HEK293 (cell line): ENCODE measurements around the gene KDM4C.

Source experiments
- AEBP2 ChIP-seq: fragments of 450-650 bp; formaldehyde crosslinking; IDR thresholded peaks from 2 replicates; pipeline ENCODE4 v1.5.1; 2016; ENCODE audit warnings: missing biosample characterization, missing genetic modification characterization, borderline replicate concordance
- INSM2 ChIP-seq: fragments of 450-650 bp; formaldehyde crosslinking; IDR thresholded peaks from 2 replicates; pipeline ENCODE4 v1.5.1; 2016; ENCODE audit warnings: missing biosample characterization, missing genetic modification characterization
- KLF7 ChIP-seq: fragments of 450-650 bp; formaldehyde crosslinking; IDR thresholded peaks from 2 replicates; pipeline ENCODE4 v1.5.1; 2016; ENCODE audit warnings: missing biosample characterization, missing genetic modification characterization, borderline replicate concordance
- MYNN ChIP-seq: fragments of 450-650 bp; formaldehyde crosslinking; IDR thresholded peaks from 2 replicates; pipeline ENCODE4 v1.5.1; 2016; ENCODE audit warnings: missing biosample characterization, missing genetic modification characterization, borderline replicate concordance
- OSR2 ChIP-seq: fragments of 450-650 bp; formaldehyde crosslinking; IDR thresholded peaks from 2 replicates; pipeline ENCODE4 v1.5.1; 2016; ENCODE audit warnings: missing biosample characterization, missing genetic modification characterization
- OVOL3 ChIP-seq: fragments of 450-650 bp; formaldehyde crosslinking; IDR thresholded peaks from 2 replicates; pipeline ENCODE4 v1.5.1; 2016; ENCODE audit warnings: missing biosample characterization, missing genetic modification characterization
- PRDM6 ChIP-seq: fragments of 450-650 bp; formaldehyde crosslinking; IDR thresholded peaks from 2 replicates; pipeline ENCODE4 v1.5.1; 2017; ENCODE audit warnings: missing biosample characterization, missing genetic modification characterization
- SETDB1 ChIP-seq: IDR thresholded peaks from one replicate; pipeline ENCODE4 v1.6.1; 2017; ENCODE audit warnings: mild to moderate bottlenecking, low read length, moderate library complexity, mixed read lengths; ENCODE audit not compliant: insufficient read length
- TCF7L2 ChIP-seq: IDR thresholded peaks from 2 replicates; pipeline ENCODE4 v1.6.1; 2011; ENCODE audit warnings: low read depth, mild to moderate bottlenecking, inconsistent platforms, low read length, moderate library complexity, borderline replicate concordance
- ZBTB17 ChIP-seq: fragments of 450-650 bp; formaldehyde crosslinking; IDR thresholded peaks from 2 replicates; pipeline ENCODE4 v1.5.1; 2016; ENCODE audit warnings: missing biosample characterization, missing genetic modification characterization
- ZBTB21 ChIP-seq: fragments of 450-650 bp; formaldehyde crosslinking; IDR thresholded peaks from 2 replicates; pipeline ENCODE4 v1.5.1; 2017; ENCODE audit warnings: missing biosample characterization, missing genetic modification characterization
- ZEB2 ChIP-seq: fragments of 450-650 bp; formaldehyde crosslinking; IDR thresholded peaks from 2 replicates; pipeline ENCODE4 v1.5.1; 2016; ENCODE audit warnings: missing biosample characterization, missing genetic modification characterization
- ZFP37 ChIP-seq: fragments of 450-650 bp; formaldehyde crosslinking; IDR thresholded peaks from 2 replicates; pipeline ENCODE4 v1.5.1; 2016; ENCODE audit warnings: missing biosample characterization, missing genetic modification characterization
- ZNF114 ChIP-seq: fragments of 450-650 bp; formaldehyde crosslinking; IDR thresholded peaks from 2 replicates; pipeline ENCODE4 v1.5.0; 2017; ENCODE audit warnings: missing biosample characterization, missing genetic modification characterization
- ZNF121 ChIP-seq: fragments of 450-650 bp; formaldehyde crosslinking; IDR thresholded peaks from 2 replicates; pipeline ENCODE4 v1.5.1; 2016; ENCODE audit warnings: missing biosample characterization, missing genetic modification characterization
- ZNF335 ChIP-seq: fragments of 450-650 bp; formaldehyde crosslinking; conservative IDR thresholded peaks from 2 replicates; pipeline ENCODE4 v1.5.1; 2016; ENCODE audit warnings: missing biosample characterization, missing genetic modification characterization
- ZNF366 ChIP-seq: fragments of 450-650 bp; formaldehyde crosslinking; conservative IDR thresholded peaks from 2 replicates; pipeline ENCODE4 v1.5.1; 2016; ENCODE audit warnings: missing biosample characterization, missing genetic modification characterization
- ZNF37A ChIP-seq: fragments of 450-650 bp; IDR thresholded peaks from 2 replicates; pipeline ENCODE4 v1.5.1; 2018; ENCODE audit warnings: missing biosample characterization, missing genetic modification characterization
- ZNF518A ChIP-seq: fragments of 450-650 bp; formaldehyde crosslinking; conservative IDR thresholded peaks from 2 replicates; pipeline ENCODE4 v1.5.1; 2016; ENCODE audit warnings: low read depth, missing biosample characterization, missing genetic modification characterization
- ZNF544 ChIP-seq: fragments of 450-650 bp; formaldehyde crosslinking; IDR thresholded peaks from 2 replicates; pipeline ENCODE4 v1.5.0; 2017; ENCODE audit warnings: missing biosample characterization, missing genetic modification characterization
- ZNF596 ChIP-seq: fragments of 450-650 bp; IDR thresholded peaks from 2 replicates; pipeline ENCODE4 v1.5.0; 2018; ENCODE audit warnings: missing biosample characterization, mild to moderate bottlenecking, missing genetic modification characterization, moderate library complexity
- ZNF624 ChIP-seq: fragments of 450-650 bp; formaldehyde crosslinking; IDR thresholded peaks from 2 replicates; pipeline ENCODE4 v1.5.1; 2017; ENCODE audit warnings: missing biosample characterization, missing genetic modification characterization
- ZNF629 ChIP-seq: fragments of 450-650 bp; formaldehyde crosslinking; IDR thresholded peaks from 2 replicates; pipeline ENCODE4 v1.5.1; 2017; ENCODE audit warnings: missing biosample characterization, missing genetic modification characterization
- ZNF660 ChIP-seq: fragments of 450-650 bp; IDR thresholded peaks from 2 replicates; pipeline ENCODE4 v1.5.1; 2018; ENCODE audit warnings: missing biosample characterization, mild to moderate bottlenecking, missing genetic modification characterization
- ZNF76 ChIP-seq: fragments of 450-650 bp; formaldehyde crosslinking; IDR thresholded peaks from 2 replicates; pipeline ENCODE4; 2016; ENCODE audit warnings: low read depth, missing biosample characterization, missing genetic modification characterization, borderline replicate concordance
- ZNF785 ChIP-seq: fragments of 450-650 bp; formaldehyde crosslinking; IDR thresholded peaks from 2 replicates; pipeline ENCODE4 v1.5.1; 2016; ENCODE audit warnings: missing biosample characterization, missing genetic modification characterization
- ZNF791 ChIP-seq: fragments of 450-650 bp; formaldehyde crosslinking; IDR thresholded peaks from 2 replicates; pipeline ENCODE4 v1.5.1; 2016; ENCODE audit warnings: missing biosample characterization, missing genetic modification characterization
- ZSCAN16 ChIP-seq: fragments of 450-650 bp; formaldehyde crosslinking; IDR thresholded peaks from 2 replicates; pipeline ENCODE4 v1.5.1; 2016; ENCODE audit warnings: missing biosample characterization, missing genetic modification characterization
- TF ChIP-seq, protein P1 (sequence below): fragments of 450-650 bp; formaldehyde crosslinking; IDR thresholded peaks from 2 replicates; pipeline ENCODE4 v1.5.1; 2016; ENCODE audit warnings: missing biosample characterization, missing genetic modification characterization
- TF ChIP-seq, protein P2 (sequence below): fragments of 450-650 bp; formaldehyde crosslinking; IDR thresholded peaks from 2 replicates; pipeline ENCODE4; 2016; ENCODE audit warnings: missing biosample characterization, missing genetic modification characterization

KDM4C gene

DNA sequence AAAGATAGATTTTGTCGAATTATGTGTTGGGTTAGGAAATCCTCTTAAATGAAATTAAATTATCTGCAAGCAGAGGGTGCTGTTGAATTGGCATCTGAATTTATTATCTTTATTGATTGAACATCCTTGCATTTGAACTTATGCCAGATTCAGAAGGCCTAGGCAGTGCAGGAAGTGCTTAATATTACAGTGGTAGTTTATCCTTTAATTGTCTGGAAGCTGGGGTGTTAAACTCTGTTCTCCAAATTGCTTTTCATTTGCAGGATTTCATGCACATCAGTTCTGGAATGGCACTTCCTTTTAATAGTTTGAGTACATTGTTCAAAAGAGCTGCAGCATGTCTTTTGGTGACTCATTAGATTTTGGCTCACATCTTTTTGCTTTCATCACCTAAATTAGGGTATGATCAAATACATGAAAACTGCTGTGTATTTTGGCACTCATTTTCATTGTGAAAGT is 186.3 kb downstream of the KDM4C start (continued):
- TF ChIP-seq ZBTB17 (tag by site-specific recombination) (peak; percentile 23; the same call in 1 of the 2 replicates), ZNF596 (tag by site-specific recombination) (no peak), INSM2 (tag by site-specific recombination) (0 out of 2 replicates have a peak, but pooled peaks have one; percentile 15), KLF7 (tag by site-specific recombination) (no peak), ZEB2 (tag by site-specific recombination) (no peak), SETDB1 (no peak), OVOL3 (no peak), ZNF660 (peak; percentile 66; the same call in 1 of the 2 replicates), ZNF544 (tag by site-specific recombination) (no peak), ZNF791 (tag by site-specific recombination) (no peak), ZNF37A (tag by site-specific recombination) (no peak), MYNN (tag by site-specific recombination) (no peak), ZFP37 (tag by site-specific recombination) (no peak), ZNF366 (tag by site-specific recombination) (peak; percentile 61), AEBP2 (tag by site-specific recombination) (no peak), ZNF76 (tag by site-specific recombination) (no peak), ZNF629 (tag by site-specific recombination) (peak; percentile 65), ZNF114 (no peak), ZNF335 (no peak), ZNF518A (tag by site-specific recombination) (no peak), OSR2 (tag by site-specific recombination) (peak; percentile 26; the same call in 1 of the 2 replicates), TCF7L2 (no peak), ZNF785 (no peak), ZSCAN16 (tag by site-specific recombination) (no peak), ZNF121 (no peak), ZNF624 (tag by site-specific recombination) (no peak), ZBTB21 (tag by site-specific recombination) (no peak), PRDM6 (tag by site-specific recombination) (peak; percentile 47)
- TF ChIP-seq, protein P1, sequence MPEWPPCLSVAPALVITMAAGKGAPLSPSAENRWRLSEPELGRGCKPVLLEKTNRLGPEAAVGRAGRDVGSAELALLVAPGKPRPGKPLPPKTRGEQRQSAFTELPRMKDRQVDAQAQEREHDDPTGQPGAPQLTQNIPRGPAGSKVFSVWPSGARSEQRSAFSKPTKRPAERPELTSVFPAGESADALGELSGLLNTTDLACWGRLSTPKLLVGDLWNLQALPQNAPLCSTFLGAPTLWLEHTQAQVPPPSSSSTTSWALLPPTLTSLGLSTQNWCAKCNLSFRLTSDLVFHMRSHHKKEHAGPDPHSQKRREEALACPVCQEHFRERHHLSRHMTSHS (tag by site-specific recombination) = no peak
- TF ChIP-seq, protein P2, sequence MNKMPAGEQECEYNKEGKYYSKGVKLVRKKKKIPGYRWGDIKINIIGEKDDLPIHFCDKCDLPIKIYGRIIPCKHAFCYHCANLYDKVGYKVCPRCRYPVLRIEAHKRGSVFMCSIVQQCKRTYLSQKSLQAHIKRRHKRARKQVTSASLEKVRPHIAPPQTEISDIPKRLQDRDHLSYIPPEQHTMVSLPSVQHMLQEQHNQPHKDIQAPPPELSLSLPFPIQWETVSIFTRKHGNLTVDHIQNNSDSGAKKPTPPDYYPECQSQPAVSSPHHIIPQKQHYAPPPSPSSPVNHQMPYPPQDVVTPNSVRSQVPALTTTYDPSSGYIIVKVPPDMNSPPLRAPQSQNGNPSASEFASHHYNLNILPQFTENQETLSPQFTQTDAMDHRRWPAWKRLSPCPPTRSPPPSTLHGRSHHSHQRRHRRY = no peak
